Fibroblast of pulmonary artery (primary cell): ENCODE data around the gene UTP14A.

Source experiments
- DNase-seq: peaks from one replicate; pipeline ENCODE4 v3.0.0-alpha.2; 2010; ENCODE audit warnings: low read depth
- H3K4me3 ChIP-seq: replicated peaks from 2 replicates; pipeline ENCODE4 v1.5.1; 2011; ENCODE audit warnings: low read depth, mild to moderate bottlenecking, control low read depth, low read length, moderate library complexity
- CTCF ChIP-seq: IDR thresholded peaks from 2 replicates; pipeline ENCODE4 v1.5.1; 2011; ENCODE audit warnings: mild to moderate bottlenecking, control low read depth, low read length, inconsistent platforms; ENCODE audit errors: missing control alignments

Gene UTP14A

GRCh38 chrX:129932821-129933321, 26.9 kb downstream of the UTP14A start:
- DNase-seq: no peak
- H3K4me3 ChIP-seq: peak overlapping the region; percentile 19
- no peak for TF ChIP-seq CTCF

DNA sequence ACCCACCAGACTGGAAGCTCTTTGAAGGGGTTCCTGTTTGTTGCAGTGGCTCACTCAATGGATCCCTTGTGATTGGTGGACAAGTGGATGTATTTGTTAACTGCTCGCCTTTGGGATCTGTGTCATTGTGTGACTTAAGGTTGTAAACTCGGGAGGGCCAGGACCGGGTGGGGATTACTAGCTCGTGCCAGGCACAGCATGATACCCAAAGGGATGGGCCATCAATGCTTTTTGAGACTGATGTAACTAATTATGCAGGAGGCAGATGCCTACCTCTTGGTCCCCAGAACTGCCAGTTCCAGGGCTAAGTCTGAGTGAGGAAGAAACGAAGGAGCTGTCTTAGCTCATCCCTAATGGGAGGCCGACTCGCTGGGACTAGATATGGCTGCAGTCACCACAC, 27.7 kb downstream of the UTP14A start:
- no peak overlapping the region for H3K4me3 ChIP-seq
- DNase-seq: no peak
- no peak for TF ChIP-seq CTCF

DNA sequence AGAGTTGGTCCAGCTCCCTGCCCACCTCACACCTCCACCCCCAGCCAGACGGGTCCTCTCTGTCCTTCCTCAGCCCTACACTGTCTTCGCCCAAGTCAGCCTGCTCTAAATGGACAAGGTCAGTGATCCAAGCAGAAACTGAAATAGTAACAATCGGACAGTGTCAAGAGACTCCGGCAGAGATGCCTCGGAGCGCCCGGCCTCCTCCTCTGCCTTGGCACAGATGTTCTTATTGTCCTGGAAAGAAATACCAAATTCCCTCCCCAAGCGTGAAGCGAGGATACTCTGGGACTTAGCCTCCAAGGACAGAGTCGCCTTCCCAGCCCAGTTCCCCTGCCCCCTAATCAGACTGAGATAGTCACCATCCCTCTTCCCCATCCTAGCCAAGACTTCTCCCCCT, 28.5 kb downstream of the UTP14A start:
- no peak for DNase-seq
- no peak for TF ChIP-seq CTCF
- H3K4me3 ChIP-seq: no peak overlapping the region

DNA sequence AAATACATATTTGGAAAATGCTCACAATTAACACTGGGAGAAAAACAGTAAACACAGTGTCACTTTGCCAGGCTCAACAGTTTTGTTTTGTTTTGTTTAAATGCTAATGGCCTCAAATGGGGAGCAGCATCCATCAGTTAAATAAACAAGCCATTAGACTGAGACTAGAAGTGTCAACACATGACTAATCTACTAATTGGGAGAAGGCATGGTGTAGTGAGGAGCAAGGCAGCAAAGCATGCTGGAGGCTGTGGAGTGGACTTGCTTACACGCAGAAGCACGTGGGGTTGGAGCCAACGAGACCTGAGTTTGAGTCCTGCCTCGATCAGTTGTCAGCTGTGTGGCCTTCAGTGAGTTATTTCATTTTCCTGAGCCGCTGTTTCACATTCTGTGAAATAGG, 29.0 kb downstream of the UTP14A start:
- no peak for TF ChIP-seq CTCF
- H3K4me3 ChIP-seq: no peak overlapping the region
- no peak for DNase-seq

DNA sequence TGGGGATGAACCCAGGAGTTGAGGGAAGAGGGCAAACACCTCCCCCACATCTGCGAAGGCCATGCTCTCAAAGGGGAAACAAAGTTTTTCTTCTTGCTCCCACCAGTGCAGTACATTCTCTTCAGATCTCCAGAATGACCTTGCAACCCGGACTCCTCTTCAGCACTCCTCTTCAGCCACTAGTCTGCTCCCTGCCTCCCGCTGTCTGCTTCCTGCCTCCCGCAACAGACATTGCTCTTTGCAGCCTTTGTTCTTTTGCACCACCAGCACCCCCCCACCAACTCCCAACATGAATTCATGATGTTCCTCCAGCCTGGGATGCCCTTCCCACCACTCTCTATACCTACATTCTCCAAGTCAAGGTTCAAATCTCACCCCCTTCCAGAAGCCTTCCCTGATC, 32.1 kb downstream of the UTP14A start:
- no peak for TF ChIP-seq CTCF
- H3K4me3 ChIP-seq: no peak overlapping the region
- DNase-seq: no peak

- H3K4me3 ChIP-seq: no peak overlapping the region
- no peak for TF ChIP-seq CTCF
- no peak for DNase-seq
Measured at GRCh38 chrX:129939986-129940385, 34.0 kb downstream of the UTP14A start.

GRCh38 chrX:129940721-129941120, 34.8 kb downstream of the UTP14A start:
- no peak for TF ChIP-seq CTCF
- no peak for DNase-seq
- no peak overlapping the region for H3K4me3 ChIP-seq
